CD4-positive, alpha-beta T cell treated with Interleukin-4 for 4 hours (primary cell): ENCODE data around the gene NFE2L3.
"Not testable (repeated sequence)": the region's sequence is repeated elsewhere in the genome, so short reads cannot be mapped to it uniquely, and the experiment has no call there.

Source experiments
- DNase-seq: peaks from one replicate; pipeline ENCODE4 v3.0.0-alpha.2; 2020

The NFE2L3 gene

GRCh38 chr7:26188206-26188956, 36.4 kb downstream of the NFE2L3 start:
- DNase-seq: no peak

DNA sequence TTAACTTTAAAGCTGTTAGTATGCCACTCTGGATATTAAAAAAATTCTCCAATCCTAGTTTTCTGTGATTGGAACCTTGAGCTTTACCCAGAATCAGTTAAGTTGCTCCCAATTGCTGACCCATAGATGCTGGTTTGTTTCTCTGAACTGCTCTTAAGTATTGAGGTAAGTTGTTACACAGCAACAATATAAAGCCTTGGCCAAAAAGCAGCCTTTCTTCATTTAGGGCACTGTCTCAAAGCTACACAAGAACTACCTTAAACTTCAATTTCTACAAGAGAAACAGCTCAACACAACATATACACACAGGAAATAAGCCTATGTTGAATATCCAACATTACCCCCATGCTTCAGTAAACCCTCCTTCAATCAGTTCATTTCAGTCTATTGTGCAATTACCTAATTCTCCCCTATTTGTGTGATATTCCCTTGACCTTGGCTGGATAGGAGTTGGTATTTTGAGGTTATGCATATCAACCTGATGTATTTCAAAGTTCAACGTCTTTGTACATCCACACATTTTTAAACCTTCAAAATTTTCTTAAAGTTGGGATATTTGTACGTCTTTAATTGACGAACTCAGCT, 37.1 kb downstream of the NFE2L3 start:
- DNase-seq: no peak

DNA sequence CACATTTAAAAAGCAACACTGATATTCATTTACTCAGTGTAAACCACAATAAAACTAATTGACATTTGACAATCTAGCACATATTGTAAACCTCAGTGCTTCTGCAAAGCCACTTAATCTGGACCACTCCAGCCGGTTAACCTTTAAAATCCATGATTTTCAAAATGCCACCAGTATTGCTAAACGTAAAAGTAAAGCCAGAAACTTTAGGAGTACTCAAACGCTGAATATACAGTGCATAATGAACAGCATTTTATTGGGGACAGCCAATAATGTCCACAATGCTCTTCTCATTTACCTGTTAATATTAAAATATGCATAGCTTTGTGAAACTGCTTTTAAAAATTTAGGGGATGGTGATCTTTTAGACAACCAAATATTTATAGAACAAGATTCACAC, 37.7 kb downstream of the NFE2L3 start:
- no peak for DNase-seq

- no peak for DNase-seq
Measured at GRCh38 chr7:26190417-26190869, 38.4 kb downstream of the NFE2L3 start.

DNA sequence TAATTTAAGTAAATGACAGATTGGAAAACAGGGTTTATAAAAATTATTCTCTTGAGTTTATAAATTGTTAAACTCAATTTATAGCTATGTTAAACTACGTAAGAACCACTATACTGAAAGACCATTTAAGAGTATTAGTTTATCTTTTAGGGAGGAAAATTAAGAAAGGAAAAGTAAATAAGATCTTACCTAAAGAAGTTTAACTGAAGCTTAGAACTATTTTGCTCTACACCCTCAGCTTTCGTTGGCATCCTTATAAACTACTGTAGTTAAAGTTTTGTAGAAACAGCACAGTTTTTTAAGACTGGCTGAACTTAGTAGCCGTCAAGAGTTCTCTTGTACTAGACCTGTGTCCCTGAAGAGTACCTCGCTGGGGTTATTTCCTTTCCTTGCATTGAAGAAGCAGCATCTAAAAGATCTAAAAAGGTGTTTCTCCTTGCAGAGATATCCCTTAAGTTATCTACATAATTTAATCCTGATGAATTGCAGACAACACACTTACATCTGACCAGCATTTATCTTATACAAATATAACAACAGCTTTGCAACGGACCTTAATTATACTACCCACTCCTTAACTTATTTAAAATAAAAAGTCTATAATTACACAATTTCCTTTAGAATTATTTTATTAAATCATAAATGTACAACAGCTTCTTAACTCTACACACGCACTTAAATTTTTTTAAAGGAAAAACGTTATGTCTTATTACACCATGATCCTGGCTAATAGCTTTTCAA, 39.4 kb downstream of the NFE2L3 start:
- DNase-seq: no peak

GRCh38 chr7:26191974-26192479, 40.0 kb downstream of the NFE2L3 start:
- DNase-seq: no peak

DNA sequence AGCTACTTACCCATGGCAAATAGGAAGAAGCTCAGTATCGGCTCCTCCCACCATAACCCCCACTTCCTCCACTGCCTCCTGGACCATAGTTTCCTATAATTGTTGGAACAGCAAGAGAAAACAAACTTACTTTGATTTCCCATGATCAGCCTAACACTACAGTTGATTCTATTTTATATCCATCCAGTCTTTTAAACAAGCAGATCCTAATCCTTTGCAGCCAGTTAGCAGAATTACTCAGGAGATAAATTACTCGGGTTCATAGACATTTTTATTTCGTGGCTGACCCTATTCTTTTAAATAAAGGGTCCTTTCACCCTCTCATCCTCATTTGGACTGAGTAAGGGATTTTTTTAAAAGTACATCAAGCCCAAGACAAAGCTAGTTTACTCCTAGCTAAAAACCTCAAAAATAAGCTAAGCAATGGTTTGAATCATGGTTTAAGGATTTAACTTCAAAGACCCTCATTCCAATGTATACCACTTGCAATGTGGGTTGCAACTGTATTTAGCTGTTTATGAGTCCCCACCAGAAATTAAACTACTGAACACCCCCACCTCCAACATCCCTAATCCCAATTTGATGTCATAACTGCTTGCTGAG, 40.6 kb downstream of the NFE2L3 start:
- DNase-seq: no peak

DNA sequence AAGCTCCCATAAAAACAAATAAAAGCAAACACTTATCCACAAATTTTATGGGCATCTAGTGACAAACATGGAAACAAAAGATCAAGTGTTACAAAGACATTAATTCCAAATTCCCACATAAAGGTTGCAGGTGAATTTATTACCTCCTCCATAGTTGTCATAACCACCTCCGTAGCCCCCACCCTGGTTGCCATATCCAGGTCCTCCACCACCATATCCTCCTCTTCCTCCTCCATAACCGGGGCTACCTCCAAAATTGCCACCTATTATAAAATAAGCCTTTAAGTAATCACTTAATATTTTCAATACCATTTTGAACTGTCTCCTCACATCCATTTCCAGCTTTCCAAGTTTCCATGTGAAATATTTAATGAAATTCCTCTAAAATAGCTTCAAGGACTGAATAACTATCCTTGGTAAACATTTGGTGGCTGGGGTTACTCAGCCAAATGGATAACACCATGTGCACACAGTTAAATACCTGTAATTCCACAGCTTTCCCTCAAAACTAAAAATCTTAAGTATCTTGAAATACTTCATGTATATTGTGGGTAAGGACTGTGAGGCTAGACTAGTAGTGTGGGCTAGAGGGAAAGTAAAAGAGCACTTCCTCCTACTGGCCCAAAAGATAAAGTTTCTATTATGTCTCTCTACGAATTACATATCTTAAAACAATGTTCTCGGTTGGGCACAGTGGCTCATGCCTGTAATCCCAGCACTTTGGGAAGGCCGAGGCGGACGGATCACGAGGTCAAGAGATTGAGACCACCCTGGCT, 41.6 kb downstream of the NFE2L3 start:
- no peak for DNase-seq

DNA sequence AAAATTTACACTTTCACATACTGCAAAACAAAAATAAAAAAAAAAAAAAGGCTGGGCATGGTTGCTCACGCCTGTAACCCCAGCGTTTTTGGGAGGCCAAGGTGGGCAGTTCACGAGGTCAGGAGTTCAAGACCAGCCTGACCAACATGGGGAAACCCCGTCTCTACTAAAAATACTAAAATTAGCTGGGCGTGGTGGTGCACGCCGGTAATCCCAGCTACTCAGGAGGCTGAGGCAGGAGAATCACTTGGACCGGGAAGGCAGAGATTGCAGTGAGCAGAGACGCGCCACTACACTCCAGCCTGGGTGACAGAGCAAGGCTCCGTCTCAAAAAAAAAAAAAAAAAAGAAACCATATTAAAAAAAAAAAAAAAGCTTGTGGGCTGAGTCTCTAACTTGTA, 42.8 kb downstream of the NFE2L3 start:
- DNase-seq: not testable (repeated sequence)

DNA sequence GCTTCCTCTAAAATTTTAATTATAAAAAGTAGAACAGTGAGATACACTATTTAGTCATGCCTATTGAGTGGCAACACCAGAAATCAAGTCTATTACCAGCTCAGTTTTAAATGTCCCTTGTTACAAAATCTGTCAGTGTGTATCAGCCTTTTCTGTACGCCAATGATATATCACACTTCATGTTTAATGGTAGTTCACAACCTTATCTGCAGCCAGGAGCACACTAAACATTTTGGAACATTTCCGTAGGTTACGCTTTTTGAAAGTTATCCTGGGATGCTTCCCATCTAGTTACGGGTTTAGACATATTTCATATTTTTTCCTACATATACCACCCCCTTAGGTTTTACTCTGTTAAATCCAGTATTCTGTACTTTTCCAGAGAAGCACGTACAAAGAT, 43.2 kb downstream of the NFE2L3 start:
- DNase-seq: no peak

DNA sequence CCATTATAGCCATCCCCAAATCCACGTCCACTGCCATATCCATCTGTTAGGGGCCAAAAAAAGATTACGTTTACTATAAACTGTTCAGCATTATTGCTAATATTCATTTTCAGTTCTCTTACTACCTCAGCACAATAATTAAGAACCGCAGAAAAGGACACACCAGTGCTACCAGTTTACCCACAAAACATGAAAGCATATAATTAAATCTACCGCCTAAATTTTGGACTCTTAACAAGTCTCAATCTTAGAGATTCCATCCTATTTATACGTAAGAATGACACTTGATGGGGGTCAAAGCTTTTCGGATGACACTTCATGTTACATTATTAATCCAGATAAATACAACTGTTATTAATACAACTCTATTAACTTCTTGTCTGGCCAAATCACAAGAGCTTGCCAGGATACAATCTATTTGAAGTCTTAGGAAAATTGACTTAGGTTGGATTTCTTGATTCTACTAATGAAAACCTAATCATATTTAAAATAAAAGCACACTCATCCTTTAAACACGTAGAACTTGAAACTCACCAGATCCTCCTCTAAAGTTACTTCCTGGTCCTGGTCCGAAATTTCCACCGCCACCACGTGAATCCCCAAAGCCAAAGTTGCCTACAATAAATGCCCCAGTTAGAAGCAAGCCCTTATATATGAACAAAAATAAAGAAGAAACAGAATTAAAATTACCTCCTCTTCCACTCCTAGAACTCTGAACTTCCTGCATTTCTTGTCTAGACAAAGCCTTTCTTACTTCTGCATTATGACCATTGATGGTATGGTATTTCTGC, 44.1 kb downstream of the NFE2L3 start:
- no peak for DNase-seq

DNA sequence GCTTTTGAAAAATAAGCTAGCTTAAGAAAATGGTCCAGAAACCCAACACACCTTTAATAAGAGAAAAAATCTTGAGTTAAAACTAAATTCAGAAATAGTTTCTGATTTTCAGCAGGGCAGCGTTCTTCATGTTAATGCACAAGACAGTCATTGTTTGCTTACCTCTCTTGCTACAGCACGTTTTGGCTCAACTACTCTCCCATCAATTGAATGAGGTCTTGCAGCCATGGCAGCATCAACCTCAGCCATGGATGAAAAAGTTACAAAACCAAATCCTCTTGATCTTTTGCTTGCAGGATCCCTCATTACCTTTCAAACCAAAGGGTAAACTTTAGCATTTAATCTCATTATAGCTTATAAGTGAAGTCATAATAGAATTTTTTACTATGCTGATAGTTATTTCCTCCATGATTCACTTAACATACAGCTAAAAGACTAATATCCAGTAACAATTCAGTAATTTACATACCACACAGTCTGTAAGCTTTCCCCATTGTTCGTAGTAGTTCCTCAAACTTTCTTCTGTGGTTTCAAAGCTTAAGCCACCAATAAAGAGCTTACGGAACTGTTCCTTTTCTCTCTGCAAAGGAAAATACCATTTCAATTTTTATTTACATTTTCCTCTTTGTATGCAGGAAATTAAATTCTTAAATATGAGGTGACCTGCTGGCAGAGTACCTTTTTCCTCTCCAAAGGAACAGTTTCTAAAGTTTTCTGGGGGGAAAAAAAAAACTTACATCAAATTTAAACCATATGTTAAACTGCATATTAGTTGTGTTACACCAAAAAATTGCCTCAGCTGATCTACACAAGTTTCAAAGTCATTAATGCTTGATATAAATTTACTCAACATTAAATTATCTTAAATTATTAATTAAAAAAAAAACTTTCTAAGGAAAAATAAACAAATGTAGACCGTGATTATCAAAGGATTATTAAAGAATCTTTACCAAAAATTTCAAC, 45.4 kb downstream of the NFE2L3 start:
- peak; percentile 45 for DNase-seq

GRCh38 chr7:26198133-26198780, 46.3 kb downstream of the NFE2L3 start:
- peak; percentile 55 for DNase-seq

DNA sequence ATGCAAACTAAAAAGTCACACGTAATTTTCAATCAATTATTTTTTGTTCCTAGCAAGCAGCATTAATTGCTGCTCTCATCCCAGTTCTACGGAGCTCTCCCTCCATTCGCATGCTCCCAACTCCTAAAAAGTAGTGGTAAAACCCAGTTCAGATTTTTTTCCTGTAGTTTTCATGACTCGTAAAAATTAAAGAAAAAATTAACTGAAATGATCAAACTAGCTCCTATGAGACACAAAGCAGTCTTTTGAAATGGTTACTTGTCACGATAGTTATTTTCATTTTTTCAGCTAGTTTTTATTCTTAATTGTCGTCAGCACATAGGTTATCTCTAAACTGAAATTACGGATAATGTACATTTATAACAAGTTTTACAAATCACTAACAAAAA, 46.8 kb downstream of the NFE2L3 start:
- DNase-seq: no peak

DNA sequence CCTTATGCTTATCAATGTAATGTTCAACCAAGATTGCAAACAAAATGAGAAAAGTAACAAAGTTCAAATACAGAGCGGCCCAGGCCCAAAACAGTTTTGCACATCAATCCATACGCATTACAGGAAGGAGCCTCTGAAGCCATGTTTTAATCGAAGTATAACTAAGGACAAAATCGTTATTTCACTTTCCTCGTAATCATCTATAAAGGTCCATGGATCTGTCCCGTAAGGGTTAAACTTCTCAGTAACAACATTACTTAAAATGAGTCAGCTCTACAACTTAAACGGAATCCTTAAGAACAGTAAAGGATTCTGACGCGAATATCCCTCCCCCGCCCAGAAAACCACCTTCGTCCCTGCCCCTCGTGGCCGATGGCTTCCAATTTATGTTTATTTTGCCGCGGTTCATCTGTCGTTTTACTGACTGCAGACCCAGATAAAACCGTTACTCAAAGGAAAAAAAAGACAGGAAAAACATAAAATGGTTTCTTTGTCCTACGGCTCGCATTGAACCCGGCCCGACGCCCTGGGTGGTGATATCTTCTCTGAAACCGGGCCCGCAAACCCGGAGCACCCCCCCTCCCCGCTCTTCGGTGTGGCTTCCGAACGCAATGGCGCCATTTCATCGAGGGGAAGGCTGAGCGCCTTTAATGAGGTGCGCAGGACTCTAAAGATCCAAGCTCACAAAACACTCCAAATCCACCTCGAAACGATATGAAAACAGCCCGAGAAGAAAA, 47.5 kb downstream of the NFE2L3 start:
- DNase-seq: peak; percentile 72

DNA sequence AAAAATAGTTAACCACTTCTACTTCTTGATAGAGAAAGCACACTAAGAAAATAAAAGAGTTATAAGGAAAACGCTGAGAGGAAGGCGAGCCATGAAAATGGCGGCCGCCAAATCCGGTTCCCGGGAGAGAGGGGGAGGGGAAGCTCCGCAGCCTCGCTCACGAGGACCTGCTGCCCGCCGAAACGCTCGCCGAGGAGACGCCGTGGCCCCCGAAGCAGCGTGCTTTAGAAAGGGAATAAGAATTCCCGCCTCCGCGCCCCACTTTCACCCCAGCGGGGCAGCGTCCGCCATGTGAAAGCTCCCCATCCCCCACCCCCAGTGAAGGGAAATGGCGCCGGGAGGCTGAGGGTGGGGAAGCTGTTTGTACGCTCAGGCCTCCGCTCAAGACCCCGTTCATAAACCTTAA, 48.0 kb downstream of the NFE2L3 start:
- DNase-seq: peak; percentile 57

GRCh38 chr7:26200444-26201246, 48.6 kb downstream of the NFE2L3 start, which contains the start of gene HNRNPA2B1:
Gene HNRNPA2B1, minus strand, starts transcription at chr7:26200746. Its CDS starts 169 bp downstream, at chr7:26200577.
- DNase-seq: peak; percentile 99
